ENCODE results near the gene FCRL2.
"Not testable (repeated sequence)": the region's sequence is repeated elsewhere in the genome, so short reads cannot be mapped to it uniquely, and the experiment has no call there.

The FCRL2 gene

GRCh38 chr1:157751283-157751682, 25.6 kb downstream of the FCRL2 start:
- DNase-seq = no peak

GRCh38 chr1:157748262-157748817, 28.6 kb downstream of the FCRL2 start:
- no peak for DNase-seq

- DNase-seq = no peak
Observed at GRCh38 chr1:157739229-157739901, 37.6 kb downstream of the FCRL2 start.

- DNase-seq = not testable (repeated sequence)
Observed at GRCh38 chr1:157735991-157736390, 40.9 kb downstream of the FCRL2 start.

GRCh38 chr1:157734321-157734720, 42.6 kb downstream of the FCRL2 start:
- no peak for DNase-seq

- no peak for DNase-seq
Observed at GRCh38 chr1:157732755-157733154, 44.2 kb downstream of the FCRL2 start.

GRCh38 chr1:157725221-157725577, 51.7 kb downstream of the FCRL2 start:
- no peak for DNase-seq

GRCh38 chr1:157724537-157725220, 52.3 kb downstream of the FCRL2 start:
- no peak for DNase-seq

GRCh38 chr1:157723157-157723556, 53.8 kb downstream of the FCRL2 start:
- DNase-seq = no peak

GRCh38 chr1:157721985-157722384, 54.9 kb downstream of the FCRL2 start:
- no peak for DNase-seq

GRCh38 chr1:157715736-157716135, 61.2 kb downstream of the FCRL2 start:
- DNase-seq = no peak

- no peak for DNase-seq
Observed at GRCh38 chr1:157711802-157712201, 65.1 kb downstream of the FCRL2 start.

- DNase-seq = no peak
Observed at GRCh38 chr1:157704878-157705277, 72.1 kb downstream of the FCRL2 start.

GRCh38 chr1:157703981-157704380, 73.0 kb downstream of the FCRL2 start:
- DNase-seq = no peak

- no peak for DNase-seq
Observed at GRCh38 chr1:157702308-157702825, 74.6 kb downstream of the FCRL2 start.

- DNase-seq = no peak
Observed at GRCh38 chr1:157700732-157701131, 76.2 kb downstream of the FCRL2 start, which contains the start of gene FCRL3. FCRL3 (minus strand) TSS chr1:157700769; CDS start chr1:157700489, 280 bp downstream.

GRCh38 chr1:157700305-157700704, 76.6 kb downstream of the FCRL2 start:
- DNase-seq = no peak

- no peak for DNase-seq
Observed at GRCh38 chr1:157697781-157698569, 79.0 kb downstream of the FCRL2 start.

GRCh38 chr1:157696966-157697628, 79.8 kb downstream of the FCRL2 start:
- DNase-seq = no peak
